Midbrain (tissue), 1 donor: ENCODE measurements around the gene COL19A1.
"Not testable (repeated sequence)": the region's sequence is repeated elsewhere in the genome, so short reads cannot be mapped to it uniquely, and the experiment has no call there.

Experiments
- DNase-seq: peaks from one replicate; lab custom pipeline; 2025; lab: John Stamatoyannopoulos, UW

COL19A1 gene

GRCh38 chr6:69866351-69866769, at the start of gene COL19A1:
TSS of gene COL19A1 (plus strand) at chr6:69866556. CDS start at chr6:69879568, 13,012 bp downstream.
- DNase-seq = peak; percentile 13

- no peak for DNase-seq
These were observed 49.8 kb upstream of the COL19A1 start for GRCh38 chr6:69816569-69816968.

- no peak for DNase-seq
These were observed 49.0 kb upstream of the COL19A1 start for GRCh38 chr6:69817358-69817757.

GRCh38 chr6:69818223-69818930, 48.0 kb upstream of the COL19A1 start:
- DNase-seq = no peak

GRCh38 chr6:69819138-69819537, 47.2 kb upstream of the COL19A1 start:
- no peak for DNase-seq

- DNase-seq = no peak
These were observed 46.3 kb upstream of the COL19A1 start for GRCh38 chr6:69820018-69820417.

GRCh38 chr6:69820438-69820837, 45.9 kb upstream of the COL19A1 start:
- DNase-seq = no peak

GRCh38 chr6:69824355-69824754, 42.0 kb upstream of the COL19A1 start:
- DNase-seq = not testable (repeated sequence)

- no peak for DNase-seq
These were observed 40.5 kb upstream of the COL19A1 start for GRCh38 chr6:69825904-69826303.

- no peak for DNase-seq
These were observed 39.0 kb upstream of the COL19A1 start for GRCh38 chr6:69827276-69827893.

GRCh38 chr6:69832558-69832957, 33.8 kb upstream of the COL19A1 start:
- DNase-seq = no peak

- DNase-seq = peak; percentile 56
These were observed 30.8 kb upstream of the COL19A1 start for GRCh38 chr6:69835414-69836179.

GRCh38 chr6:69841862-69842261, 24.5 kb upstream of the COL19A1 start:
- DNase-seq = no peak

- DNase-seq = no peak
These were observed 23.2 kb upstream of the COL19A1 start for GRCh38 chr6:69843189-69843588.

- DNase-seq = no peak
These were observed 20.0 kb upstream of the COL19A1 start for GRCh38 chr6:69846312-69846711.

- DNase-seq = no peak
These were observed 19.4 kb upstream of the COL19A1 start for GRCh38 chr6:69846770-69847491.

- DNase-seq = no peak
These were observed 18.9 kb upstream of the COL19A1 start for GRCh38 chr6:69847492-69847788.

GRCh38 chr6:69848552-69848951, 17.8 kb upstream of the COL19A1 start:
- no peak for DNase-seq

- no peak for DNase-seq
These were observed 13.7 kb upstream of the COL19A1 start for GRCh38 chr6:69852706-69853105.

GRCh38 chr6:69861986-69862385, 4.4 kb upstream of the COL19A1 start:
- no peak for DNase-seq

- no peak for DNase-seq
These were observed 2.6 kb upstream of the COL19A1 start for GRCh38 chr6:69863766-69864165.

- DNase-seq = no peak
These were observed 1.2 kb upstream of the COL19A1 start for GRCh38 chr6:69865126-69865525.
